B cell (primary cell): ENCODE measurements around the gene RFC5. TPM values are rescaled to one million over a fixed set of nuclear protein-coding genes. Genes with fewer than 3 reads are reported as not detected.

ENCODE experiments used
- ATAC-seq: fragments of 200-7000 bp; cut with Tn5 transposase; one replicate; pipeline ENCODE4 v1.10.0; 2021; ENCODE audit warnings: low read depth, mild to moderate bottlenecking, moderate number of reproducible peaks, moderate library complexity
- CTCF ChIA-PET: fragments of 350-600 bp; sonication (Branson Sonifier 250); formaldehyde crosslinking; loops from one replicate; lab custom pipeline; 2021; ENCODE audit warnings: antibody characterized with exemption, inconsistent platforms; lab: Charles Lee
- POLR2A ChIA-PET: fragments of 350-600 bp; sonication (Branson Sonifier 250); formaldehyde crosslinking; loops from one replicate; lab custom pipeline; 2021; ENCODE audit warnings: antibody characterized with exemption; lab: Charles Lee
- DNase-seq: peaks from one replicate; pipeline ENCODE4 v3.0.0; 2013
- H2AFZ ChIP-seq: 2 replicates; pipeline ENCODE4 v1.6.1; 2012; ENCODE audit warnings: mild to moderate bottlenecking, low read depth, low read length; ENCODE audit not compliant: insufficient read depth, poor library complexity, severe bottlenecking
- H3K27ac ChIP-seq, 2 donors: 1 replicate in 1 of 2; 2 replicates in 1 of 2; pipeline ENCODE4 v1.5.1; 2012 to 2013; ENCODE audit warnings: low read length in 2 of 2, mild to moderate bottlenecking in 2 of 2, moderate library complexity in 1 of 2
- H3K27me3 ChIP-seq, 4 experiments: fragments of 200-600 bp in 1 of 4; sonication (generic) in 1 of 4; replicated peaks in 1 of 4; 1 replicate in 2 of 4; 2 replicates in 2 of 4; pipeline versions ENCODE4 v1.6.1 to v1.7.0; 2013 to 2016; ENCODE audit warnings: low read length in 3 of 4, mild to moderate bottlenecking in 2 of 4, mixed read lengths in 1 of 4, moderate library complexity in 1 of 4; ENCODE audit not compliant: insufficient read depth in 4 of 4, control insufficient read depth in 3 of 4; ENCODE audit errors: control extremely low read depth in 1 of 4
- H3K36me3 ChIP-seq, 2 experiments: replicated peaks in 1 of 2; 1 replicate in 1 of 2; 2 replicates in 1 of 2; pipeline versions ENCODE4 v1.6.1 to v1.7.1; 2013; ENCODE audit warnings: low read length in 1 of 2; ENCODE audit not compliant: insufficient read depth in 2 of 2, control insufficient read depth in 1 of 2; ENCODE audit errors: control extremely low read depth in 1 of 2, extremely low read depth in 1 of 2
- H3K4me1 ChIP-seq, 2 donors: fragments of 200-600 bp in 1 of 2; sonication (generic) in 1 of 2; 1 replicate in 1 of 2; 2 replicates in 1 of 2; pipeline versions ENCODE4 v1.5.1 to v1.6.1; 2013 to 2017; ENCODE audit warnings: low read length in 2 of 2; ENCODE audit not compliant: control insufficient read depth in 2 of 2, insufficient read depth in 2 of 2
- H3K4me2 ChIP-seq: replicated peaks from 2 replicates; pipeline ENCODE3; 2012; ENCODE audit warnings: mild to moderate bottlenecking, low read depth, low read length; ENCODE audit not compliant: poor library complexity, severe bottlenecking
- H3K4me3 ChIP-seq, 5 experiments: fragments of 200-600 bp in 1 of 5; sonication (generic) in 1 of 5; 1 replicate in 3 of 5; 2 replicates in 2 of 5; pipeline versions ENCODE4 v1.5.1 to v1.7.0; 2011 to 2016; ENCODE audit warnings: low read length in 4 of 5, mild to moderate bottlenecking in 4 of 5, low read depth in 2 of 5, control low read depth in 1 of 5, moderate library complexity in 1 of 5; ENCODE audit not compliant: insufficient read depth in 1 of 5; ENCODE audit errors: control extremely low read depth in 1 of 5, extremely low read depth in 1 of 5
- H3K79me2 ChIP-seq: fragments of 200-600 bp; sonication (generic); one replicate; pipeline ENCODE4 v1.6.0; 2016; ENCODE audit warnings: low read length; ENCODE audit not compliant: control insufficient read depth, insufficient read depth
- H3K9ac ChIP-seq: fragments of 200-600 bp; sonication (generic); 2 replicates; pipeline ENCODE4 v1.6.1; 2017; ENCODE audit warnings: mild to moderate bottlenecking, low read length, moderate library complexity
- H3K9me3 ChIP-seq, 3 donors: one replicate each; pipeline versions ENCODE4 v1.6.1 to v1.7.1; 2013; ENCODE audit warnings: low read length in 2 of 3; ENCODE audit not compliant: control insufficient read depth in 2 of 3, insufficient read depth in 1 of 3; ENCODE audit errors: control extremely low read depth in 1 of 3
- H4K20me1 ChIP-seq: 2 replicates; pipeline ENCODE4 v1.6.0; 2012; ENCODE audit warnings: mild to moderate bottlenecking, low read length; ENCODE audit not compliant: insufficient read depth, control insufficient read depth, poor library complexity, severe bottlenecking
- H3K27ac Mint-ChIP-seq: one replicate; pipeline ENCODE4 v1.8.0; 2021; ENCODE audit warnings: mixed read lengths
- H3K27me3 Mint-ChIP-seq: one replicate; pipeline ENCODE4 v1.8.0; 2021; ENCODE audit warnings: mixed read lengths
- H3K4me1 Mint-ChIP-seq: one replicate; pipeline ENCODE4 v1.8.0; 2021; ENCODE audit warnings: mixed read lengths
- H3K4me3 Mint-ChIP-seq: one replicate; pipeline ENCODE4 v1.8.0; 2021; ENCODE audit warnings: mixed read lengths
- H3K9me3 Mint-ChIP-seq: one replicate; pipeline ENCODE4 v1.8.0; 2022; ENCODE audit warnings: mixed read lengths; ENCODE audit not compliant: insufficient read depth
- EZH2 ChIP-seq: IDR thresholded peaks from 2 replicates; pipeline ENCODE4 v1.6.1; 2012; ENCODE audit warnings: borderline replicate concordance, low read depth, mild to moderate bottlenecking, moderate library complexity, low read length; ENCODE audit not compliant: insufficient read depth, poor library complexity, severe bottlenecking
- WGBS: methylation state at CpG from one replicate; pipeline ENCODE4 v1.1.5; 2013; ENCODE audit warnings: missing lambda C conversion rate; ENCODE audit not compliant: insufficient coverage; 5-methylcytosine and 5-hydroxymethylcytosine counted together
- intact Hi-C: fragments of 100-400 bp; cut with micrococcal nuclease; formaldehyde crosslinking; loops from one replicate; pipeline ENCODE4 v1.10.0; 2022
- polyA plus RNA-seq: library from polyadenylated mRNA; depleted of rRNA; stranded (reverse); fragments of >200 nt; gene quantifications from 2 replicates; pipeline ENCODE4 v1.2.3, GENCODE V29; 2012
- total RNA-seq, 2 donors: library from RNA; stranded (reverse); fragments of 120-200 nt in 1 of 2; gene quantifications; 1 replicate in 1 of 2; 2 replicates in 1 of 2; pipeline versions ENCODE4 v1.2.3 to v1.2.4, GENCODE V29; 2013 to 2022
- TF ChIP-seq, protein P1 (sequence below): fragments of 200-600 bp; IDR thresholded peaks from one replicate; pipeline ENCODE4 v1.8.0; 2022; ENCODE audit warnings: antibody characterized with exemption, mild to moderate bottlenecking

The RFC5 gene
- total and polyA plus RNA-seq, 2 donors (not counting 1 experiment from before 2014, with no cell fraction given), result 22.7 to 23.2 TPM

- POLR2A ChIA-PET, result no interaction called here
- peaks cover 5 to 48% of the 10 kb centered on the region in 2 experiments for H3K36me3 ChIP-seq
- ATAC-seq, result no peak
Measured at GRCh38 chr12:118025168-118025567, 8.7 kb downstream of the RFC5 start.

DNA sequence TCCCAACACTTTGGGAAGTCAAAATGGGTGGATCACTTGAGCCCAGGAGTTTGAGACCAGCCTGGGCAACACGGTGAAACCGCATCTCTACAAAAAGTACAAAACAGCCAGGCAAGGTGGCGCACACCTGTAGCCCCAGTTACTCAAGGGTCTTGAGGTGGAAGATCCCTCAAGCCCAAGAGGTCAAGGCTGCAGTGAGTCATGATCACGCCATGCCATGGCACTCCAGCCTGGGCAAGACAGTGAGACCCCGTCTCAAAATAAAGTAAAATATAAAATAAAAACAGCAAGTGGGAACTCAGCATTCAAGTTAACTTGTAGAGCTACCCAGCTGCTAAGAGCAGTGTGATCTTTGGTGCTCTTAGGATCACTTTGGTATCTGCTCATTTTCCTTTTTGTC is 12.7 kb downstream of the RFC5 start:
- Mint-ChIP-seq H3K4me3 (no peak overlapping the region), H3K27ac (no peak overlapping the region), H3K9me3 (no peaks in the 10 kb centered on the region), H3K27me3 (no peaks in the 10 kb centered on the region), H3K4me1 (no peaks in the 10 kb centered on the region)
- Histone ChIP-seq H3K27ac (no peak overlapping the region), H3K4me3 (no peak overlapping the region), H3K4me1 (no peaks in the 10 kb centered on the region), H4K20me1 (no peaks in the 10 kb centered on the region), H3K79me2 (no peaks in the 10 kb centered on the region), H3K36me3 (peaks cover 0 to 47% of the 10 kb centered on the region in 2 experiments), H2AFZ (no peak overlapping the region), H3K9ac (no peak overlapping the region), H3K4me2 (no peak overlapping the region), H3K27me3 (no peaks in the 10 kb centered on the region), H3K9me3 (no peaks in the 10 kb centered on the region)
- ChIA-PET POLR2A (no interaction called here), CTCF (interaction anchor here (0.5 kb wide), 1 partner anchor 38 kb away, joined by 3 read pairs; no protein-coding TSS in a partner anchor)
- no peak for ATAC-seq
- DNase-seq, result no peak
- TF ChIP-seq EZH2, result no peak
- TF ChIP-seq, protein P1, sequence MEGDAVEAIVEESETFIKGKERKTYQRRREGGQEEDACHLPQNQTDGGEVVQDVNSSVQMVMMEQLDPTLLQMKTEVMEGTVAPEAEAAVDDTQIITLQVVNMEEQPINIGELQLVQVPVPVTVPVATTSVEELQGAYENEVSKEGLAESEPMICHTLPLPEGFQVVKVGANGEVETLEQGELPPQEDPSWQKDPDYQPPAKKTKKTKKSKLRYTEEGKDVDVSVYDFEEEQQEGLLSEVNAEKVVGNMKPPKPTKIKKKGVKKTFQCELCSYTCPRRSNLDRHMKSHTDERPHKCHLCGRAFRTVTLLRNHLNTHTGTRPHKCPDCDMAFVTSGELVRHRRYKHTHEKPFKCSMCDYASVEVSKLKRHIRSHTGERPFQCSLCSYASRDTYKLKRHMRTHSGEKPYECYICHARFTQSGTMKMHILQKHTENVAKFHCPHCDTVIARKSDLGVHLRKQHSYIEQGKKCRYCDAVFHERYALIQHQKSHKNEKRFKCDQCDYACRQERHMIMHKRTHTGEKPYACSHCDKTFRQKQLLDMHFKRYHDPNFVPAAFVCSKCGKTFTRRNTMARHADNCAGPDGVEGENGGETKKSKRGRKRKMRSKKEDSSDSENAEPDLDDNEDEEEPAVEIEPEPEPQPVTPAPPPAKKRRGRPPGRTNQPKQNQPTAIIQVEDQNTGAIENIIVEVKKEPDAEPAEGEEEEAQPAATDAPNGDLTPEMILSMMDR, result no peak
- 96% methylated on average over 4 of the region's 5 CpGs for WGBS
- intact Hi-C loops, result no loop called here

More at GRCh38 chr12:118025168-118025567, 8.7 kb downstream of the RFC5 start:
- H3K9me3 Mint-ChIP-seq, result no peaks in the 10 kb centered on the region
- no peak for DNase-seq
- no peak overlapping the region for H3K27ac Mint-ChIP-seq
- H3K79me2 ChIP-seq, result peaks cover 4% of the 10 kb centered on the region
- no peak overlapping the region for H3K4me2 ChIP-seq
- intact Hi-C loops, result no loop called here
- H2AFZ ChIP-seq, result no peak overlapping the region
- no peak overlapping the region for H3K4me3 Mint-ChIP-seq
- 100% methylated on average over 2 of the region's 4 CpGs for WGBS
- no peak overlapping the region for H3K27ac ChIP-seq
- no peaks in the 10 kb centered on the region for H3K9me3 ChIP-seq
- TF ChIP-seq EZH2, result no peak
- TF ChIP-seq, protein P1, result no peak
- CTCF ChIA-PET, result no interaction called here
- no peaks in the 10 kb centered on the region for H3K4me1 Mint-ChIP-seq
- H4K20me1 ChIP-seq, result no peaks in the 10 kb centered on the region
- H3K9ac ChIP-seq, result no peak overlapping the region
- H3K4me1 ChIP-seq, result no peaks in the 10 kb centered on the region
- no peaks in the 10 kb centered on the region for H3K27me3 Mint-ChIP-seq
- no peak overlapping the region for H3K4me3 ChIP-seq
- no peaks in the 10 kb centered on the region for H3K27me3 ChIP-seq
